ENCODE measurements around the gene TUBGCP3. TPM values are rescaled to one million over a fixed set of nuclear protein-coding genes. Genes with fewer than 3 reads are reported as not detected.

Gene TUBGCP3
- total and polyA plus RNA-seq, 9 of the 15 experiments (the other 6 are each of a cell fraction or from before 2014, with no cell fraction given), result 3.0 to 24.8 (median 15.2) TPM

DNA sequence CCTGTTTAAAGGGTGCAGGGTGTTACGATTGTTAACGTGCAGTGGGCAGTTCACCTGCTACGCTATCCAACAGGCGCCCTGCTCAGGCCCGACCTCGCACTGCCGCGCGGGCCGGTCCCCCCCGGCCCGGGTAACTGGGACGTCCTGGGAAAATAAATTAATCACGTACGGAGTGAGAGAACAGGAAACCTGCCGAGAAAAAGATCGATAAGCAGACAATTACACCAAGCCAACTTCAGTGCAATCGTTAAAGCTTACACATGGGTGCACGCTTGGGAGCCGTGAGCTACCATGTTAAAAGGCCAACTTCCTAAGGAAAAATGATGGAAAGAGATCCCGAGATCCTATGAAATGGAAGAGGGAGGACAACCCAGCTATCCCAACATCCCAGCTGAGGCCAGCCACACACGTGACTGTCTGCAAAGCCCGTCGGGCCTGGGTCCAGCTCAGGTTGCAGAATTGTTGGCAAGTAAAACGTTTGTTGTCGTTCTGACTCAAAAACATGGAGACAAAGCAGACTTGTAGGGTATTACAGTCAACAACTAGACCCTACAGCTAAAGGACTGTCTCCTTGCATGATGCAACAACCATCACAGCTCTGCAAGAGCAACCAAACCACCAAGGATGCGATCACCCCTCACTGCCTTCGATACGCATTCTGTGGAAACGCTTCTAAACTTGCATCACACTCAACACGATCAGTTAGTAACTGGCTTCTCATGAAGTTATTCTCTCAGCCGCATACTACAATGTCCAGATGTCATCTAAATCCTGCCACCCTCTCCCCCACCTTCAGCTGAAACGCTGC, 741 bp upstream of the TUBGCP3 start:
- intact Hi-C loops (cut with micrococcal nuclease), result no loop called here
- Histone ChIP-seq H3K36me3 (ENCODE audit: control insufficient read depth, insufficient read depth, low read length) (peaks cover 6% of the 10 kb centered on the region; the same call in 2 of the 3 replicates), H3K79me2 (ENCODE audit: control insufficient read depth, insufficient read depth, low read length) (peaks cover 53% of the 10 kb centered on the region), H3K9me1 (ENCODE audit: control insufficient read depth, insufficient read depth, low read length) (no peaks in the 10 kb centered on the region), H3K4me2 (ENCODE audit: insufficient read depth, low read length) (peak overlapping the region; percentile 85), H2AFZ (ENCODE audit: low read depth, low read length) (peak overlapping the region; percentile 95), H3K9me3 (replicated peaks; ENCODE audit: control insufficient read depth, insufficient read depth, low read depth, low read length) (peaks cover 5% of the 10 kb centered on the region), H3K27ac (ENCODE audit: extremely low read depth, low read depth, low read length) (peak overlapping the region; percentile 98), H4K20me1 (replicated peaks; ENCODE audit: control insufficient read depth, insufficient read depth, low read length) (peaks cover 5% of the 10 kb centered on the region; the same call in 1 of the 2 replicates), H3K9ac (ENCODE audit: insufficient read depth in 1 of 2, low read depth in 2 of 2, low read length in 2 of 2) (peak overlapping the region; percentile 94), H3K4me3 (peak overlapping the region; percentile 97), H3K4me1 (replicated peaks in 1 of 2; ENCODE audit: control insufficient read depth in 2 of 2, insufficient read depth in 2 of 2, low read length in 2 of 2) (peaks cover 17 to 20% of the 10 kb centered on the region in 2 experiments), H3K27me3 (ENCODE audit: control insufficient read depth in 2 of 2, insufficient read depth in 2 of 2, low read length in 2 of 2) (no peaks in the 10 kb centered on the region; a peak in 2 of 5 replicates)
- CTCF ChIA-PET (ENCODE audit: low intra/inter-chr PET ratio), result no interaction called here
- no peak for ATAC-seq
- POLR2A ChIA-PET, result interaction anchor here (1.7 kb wide), 1 partner anchor 15 kb away, joined by 5 read pairs; no protein-coding TSS in a partner anchor
- BruUV-seq (replicated peaks), result TSS peak; percentile 93
- WGBS (ENCODE audit: insufficient coverage, low coverage, missing lambda C conversion rate), result 74% methylated on average over 21 of the region's 33 CpGs
- in situ Hi-C loops (cut with MboI), result no loop called here
- FAIRE-seq, result no peak
- no peak for DNase-seq (ENCODE audit: extremely low read depth in 1 of 4, low spot score in 3 of 4)
- TF ChIP-seq ZFX (CRISPR knock-in tag; IDR thresholded peaks at IDR 0.05), result no peak
- TF ChIP-seq, protein P1, sequence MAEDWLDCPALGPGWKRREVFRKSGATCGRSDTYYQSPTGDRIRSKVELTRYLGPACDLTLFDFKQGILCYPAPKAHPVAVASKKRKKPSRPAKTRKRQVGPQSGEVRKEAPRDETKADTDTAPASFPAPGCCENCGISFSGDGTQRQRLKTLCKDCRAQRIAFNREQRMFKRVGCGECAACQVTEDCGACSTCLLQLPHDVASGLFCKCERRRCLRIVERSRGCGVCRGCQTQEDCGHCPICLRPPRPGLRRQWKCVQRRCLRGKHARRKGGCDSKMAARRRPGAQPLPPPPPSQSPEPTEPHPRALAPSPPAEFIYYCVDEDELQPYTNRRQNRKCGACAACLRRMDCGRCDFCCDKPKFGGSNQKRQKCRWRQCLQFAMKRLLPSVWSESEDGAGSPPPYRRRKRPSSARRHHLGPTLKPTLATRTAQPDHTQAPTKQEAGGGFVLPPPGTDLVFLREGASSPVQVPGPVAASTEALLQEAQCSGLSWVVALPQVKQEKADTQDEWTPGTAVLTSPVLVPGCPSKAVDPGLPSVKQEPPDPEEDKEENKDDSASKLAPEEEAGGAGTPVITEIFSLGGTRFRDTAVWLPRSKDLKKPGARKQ (CRISPR knock-in tag; IDR thresholded peaks at IDR 0.05), result peak; percentile 74; the same call in 1 of the 2 replicates
- TF ChIP-seq POLR2AphosphoS2 (IDR thresholded peaks at IDR 0.05; ENCODE audit: low read length), result no peak
- no peak for TF ChIP-seq POU5F1 (IDR thresholded peaks at IDR 0.05; ENCODE audit: borderline replicate concordance, low read depth, low read length, partially characterized antibody)
- no peak for TF ChIP-seq ZNF707 (CRISPR knock-in tag; conservative IDR thresholded peaks at IDR 0.05)
- peak; percentile 93 to 95 for TF ChIP-seq TRIM24 (IDR thresholded peaks at IDR 0.05)
- TF ChIP-seq RAD21 (CRISPR knock-in tag; conservative IDR thresholded peaks at IDR 0.05 in 1 of 2, IDR thresholded peaks at IDR 0.05 in 1 of 2), result no peak
- TF ChIP-seq TCF3 (CRISPR knock-in tag; IDR thresholded peaks at IDR 0.05), result no peak
- TF ChIP-seq, protein P2, sequence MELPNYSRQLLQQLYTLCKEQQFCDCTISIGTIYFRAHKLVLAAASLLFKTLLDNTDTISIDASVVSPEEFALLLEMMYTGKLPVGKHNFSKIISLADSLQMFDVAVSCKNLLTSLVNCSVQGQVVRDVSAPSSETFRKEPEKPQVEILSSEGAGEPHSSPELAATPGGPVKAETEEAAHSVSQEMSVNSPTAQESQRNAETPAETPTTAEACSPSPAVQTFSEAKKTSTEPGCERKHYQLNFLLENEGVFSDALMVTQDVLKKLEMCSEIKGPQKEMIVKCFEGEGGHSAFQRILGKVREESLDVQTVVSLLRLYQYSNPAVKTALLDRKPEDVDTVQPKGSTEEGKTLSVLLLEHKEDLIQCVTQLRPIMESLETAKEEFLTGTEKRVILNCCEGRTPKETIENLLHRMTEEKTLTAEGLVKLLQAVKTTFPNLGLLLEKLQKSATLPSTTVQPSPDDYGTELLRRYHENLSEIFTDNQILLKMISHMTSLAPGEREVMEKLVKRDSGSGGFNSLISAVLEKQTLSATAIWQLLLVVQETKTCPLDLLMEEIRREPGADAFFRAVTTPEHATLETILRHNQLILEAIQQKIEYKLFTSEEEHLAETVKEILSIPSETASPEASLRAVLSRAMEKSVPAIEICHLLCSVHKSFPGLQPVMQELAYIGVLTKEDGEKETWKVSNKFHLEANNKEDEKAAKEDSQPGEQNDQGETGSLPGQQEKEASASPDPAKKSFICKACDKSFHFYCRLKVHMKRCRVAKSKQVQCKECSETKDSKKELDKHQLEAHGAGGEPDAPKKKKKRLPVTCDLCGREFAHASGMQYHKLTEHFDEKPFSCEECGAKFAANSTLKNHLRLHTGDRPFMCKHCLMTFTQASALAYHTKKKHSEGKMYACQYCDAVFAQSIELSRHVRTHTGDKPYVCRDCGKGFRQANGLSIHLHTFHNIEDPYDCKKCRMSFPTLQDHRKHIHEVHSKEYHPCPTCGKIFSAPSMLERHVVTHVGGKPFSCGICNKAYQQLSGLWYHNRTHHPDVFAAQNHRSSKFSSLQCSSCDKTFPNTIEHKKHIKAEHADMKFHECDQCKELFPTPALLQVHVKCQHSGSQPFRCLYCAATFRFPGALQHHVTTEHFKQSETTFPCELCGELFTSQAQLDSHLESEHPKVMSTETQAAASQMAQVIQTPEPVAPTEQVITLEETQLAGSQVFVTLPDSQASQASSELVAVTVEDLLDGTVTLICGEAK (IDR thresholded peaks at IDR 0.05), result no peak
- TF ChIP-seq, protein P2 (CRISPR knock-in tag; IDR thresholded peaks at IDR 0.05), result no peak
